Neural progenitor cell (in vitro differentiated cells): ENCODE data around the gene C19orf67. TPM values are rescaled to one million over a fixed set of nuclear protein-coding genes. Genes with fewer than 3 reads are reported as not detected.

Source experiments
- DNase-seq: peaks from one replicate; pipeline ENCODE4 v3.0.0-alpha.2; 2016; ENCODE audit warnings: low spot score
- H2AFZ ChIP-seq: fragments of 200-600 bp; sonication (generic); replicated peaks from 2 replicates; pipeline ENCODE4 v1.6.1; 2016; ENCODE audit warnings: antibody characterized with exemption
- H3F3A ChIP-seq: fragments of 200-600 bp; sonication (generic); 2 replicates; pipeline ENCODE4 v1.6.1; 2016; ENCODE audit warnings: antibody characterized with exemption, low read depth
- H3K27ac ChIP-seq: fragments of 200-600 bp; sonication (generic); 2 replicates; pipeline ENCODE4 v1.5.1; 2016; ENCODE audit warnings: mild to moderate bottlenecking
- H3K27me3 ChIP-seq: fragments of 200-600 bp; sonication (generic); 2 replicates; pipeline ENCODE4 v1.6.1; 2016; ENCODE audit warnings: mild to moderate bottlenecking, moderate library complexity
- H3K36me3 ChIP-seq: fragments of 200-600 bp; sonication (generic); 2 replicates; pipeline ENCODE4 v1.5.1; 2016
- H3K4me1 ChIP-seq: fragments of 200-600 bp; sonication (generic); 2 replicates; pipeline ENCODE4 v1.6.1; 2016; ENCODE audit warnings: mixed run types
- H3K4me2 ChIP-seq: fragments of 200-600 bp; sonication (generic); 2 replicates; pipeline ENCODE4 v1.6.1; 2016
- H3K4me3 ChIP-seq: fragments of 200-600 bp; sonication (generic); 2 replicates; pipeline ENCODE4 v1.5.1; 2016
- H3K79me2 ChIP-seq: fragments of 200-600 bp; sonication (generic); 2 replicates; pipeline ENCODE4 v1.6.1; 2016; ENCODE audit warnings: low read depth
- H3K9ac ChIP-seq: fragments of 200-600 bp; sonication (generic); 2 replicates; pipeline ENCODE4 v1.6.1; 2016
- H3K9me3 ChIP-seq: fragments of 200-600 bp; sonication (generic); 2 replicates; pipeline ENCODE4 v1.5.1; 2016; ENCODE audit warnings: low read depth
- H4K20me1 ChIP-seq: fragments of 200-600 bp; sonication (generic); 2 replicates; pipeline ENCODE4 v1.6.1; 2016; ENCODE audit warnings: low read depth
- H3K27ac Mint-ChIP-seq: 3 replicates; pipeline ENCODE4 v1.8.0; 2021; ENCODE audit warnings: mixed read lengths
- H3K27me3 Mint-ChIP-seq: 2 replicates; pipeline ENCODE4 v1.8.0; 2022; ENCODE audit warnings: low read depth, mild to moderate bottlenecking, inconsistent platforms, moderate library complexity, mixed read lengths; ENCODE audit not compliant: insufficient read depth
- H3K36me3 Mint-ChIP-seq: 3 replicates; pipeline ENCODE4 v1.8.0; 2021; ENCODE audit warnings: mixed read lengths
- H3K4me1 Mint-ChIP-seq: 3 replicates; pipeline ENCODE4 v1.8.0; 2021; ENCODE audit warnings: mixed read lengths
- H3K4me3 Mint-ChIP-seq: 3 replicates; pipeline ENCODE4 v1.8.0; 2021; ENCODE audit warnings: mild to moderate bottlenecking, moderate library complexity, mixed read lengths
- H3K9me3 Mint-ChIP-seq: 3 replicates; pipeline ENCODE4 v1.8.0; 2020; ENCODE audit warnings: mixed read lengths
- EZH2 ChIP-seq: fragments of 200-600 bp; sonication (generic); IDR thresholded peaks from 2 replicates; pipeline ENCODE4 v1.6.1; 2017; ENCODE audit warnings: antibody characterized with exemption, mild to moderate bottlenecking, moderate library complexity
- EZH2phosphoT487 ChIP-seq: fragments of 200-600 bp; sonication (generic); IDR thresholded peaks from 2 replicates; pipeline ENCODE4 v1.6.1; 2017; ENCODE audit warnings: antibody characterized with exemption
- total RNA-seq: library from RNA; depleted of rRNA; stranded (reverse); fragments of >200 nt; gene quantifications from 2 replicates; pipeline ENCODE4 v1.2.3, GENCODE V29; 2015; ENCODE audit warnings: low replicate concordance
- TF ChIP-seq, protein P1 (sequence below): fragments of 200-600 bp; sonication (generic); IDR thresholded peaks from 2 replicates; pipeline ENCODE4 v1.5.1; 2017; ENCODE audit warnings: antibody characterized with exemption, mild to moderate bottlenecking

The C19orf67 gene
- total RNA-seq, 1 donor from 2014 or later = not detected

- no peaks in the 10 kb centered on the region for H3K9me3 ChIP-seq
- peak; percentile 34 for DNase-seq
- peaks cover 7% of the 10 kb centered on the region for H3K27me3 Mint-ChIP-seq
- H2AFZ ChIP-seq = peak overlapping the region; percentile 86
- peaks cover 28% of the 10 kb centered on the region for H3F3A ChIP-seq
- no peaks in the 10 kb centered on the region for H3K79me2 ChIP-seq
- no peaks in the 10 kb centered on the region for H3K36me3 Mint-ChIP-seq
- peak overlapping the region; percentile 96 for H3K4me3 Mint-ChIP-seq
- H3K36me3 ChIP-seq = no peaks in the 10 kb centered on the region
- H3K27ac ChIP-seq = no peak overlapping the region
- H3K27me3 ChIP-seq = peaks cover 65% of the 10 kb centered on the region
- H3K4me2 ChIP-seq = peak overlapping the region; percentile 88
- no peak overlapping the region for H3K27ac Mint-ChIP-seq
- peaks cover 11% of the 10 kb centered on the region for H3K4me1 Mint-ChIP-seq
- no peaks in the 10 kb centered on the region for H3K9me3 Mint-ChIP-seq
- H3K4me3 ChIP-seq = peak overlapping the region; percentile 68
- no peak overlapping the region for H3K9ac ChIP-seq
- no peaks in the 10 kb centered on the region for H4K20me1 ChIP-seq
- H3K4me1 ChIP-seq = no peaks in the 10 kb centered on the region
- TF ChIP-seq, protein P1, sequence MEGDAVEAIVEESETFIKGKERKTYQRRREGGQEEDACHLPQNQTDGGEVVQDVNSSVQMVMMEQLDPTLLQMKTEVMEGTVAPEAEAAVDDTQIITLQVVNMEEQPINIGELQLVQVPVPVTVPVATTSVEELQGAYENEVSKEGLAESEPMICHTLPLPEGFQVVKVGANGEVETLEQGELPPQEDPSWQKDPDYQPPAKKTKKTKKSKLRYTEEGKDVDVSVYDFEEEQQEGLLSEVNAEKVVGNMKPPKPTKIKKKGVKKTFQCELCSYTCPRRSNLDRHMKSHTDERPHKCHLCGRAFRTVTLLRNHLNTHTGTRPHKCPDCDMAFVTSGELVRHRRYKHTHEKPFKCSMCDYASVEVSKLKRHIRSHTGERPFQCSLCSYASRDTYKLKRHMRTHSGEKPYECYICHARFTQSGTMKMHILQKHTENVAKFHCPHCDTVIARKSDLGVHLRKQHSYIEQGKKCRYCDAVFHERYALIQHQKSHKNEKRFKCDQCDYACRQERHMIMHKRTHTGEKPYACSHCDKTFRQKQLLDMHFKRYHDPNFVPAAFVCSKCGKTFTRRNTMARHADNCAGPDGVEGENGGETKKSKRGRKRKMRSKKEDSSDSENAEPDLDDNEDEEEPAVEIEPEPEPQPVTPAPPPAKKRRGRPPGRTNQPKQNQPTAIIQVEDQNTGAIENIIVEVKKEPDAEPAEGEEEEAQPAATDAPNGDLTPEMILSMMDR = no peak
- TF ChIP-seq EZH2phosphoT487 = no peak
- no peak for TF ChIP-seq EZH2
Measured at GRCh38 chr19:14081797-14082674, 3.5 kb downstream of the C19orf67 start.

- peak; percentile 99 for DNase-seq
- H3K27ac ChIP-seq = no peak overlapping the region
- H4K20me1 ChIP-seq = no peaks in the 10 kb centered on the region
- H3F3A ChIP-seq = peaks cover 19% of the 10 kb centered on the region
- Mint-ChIP-seq H3K4me1 (peaks cover 11% of the 10 kb centered on the region), H3K27me3 (peaks cover 7% of the 10 kb centered on the region), H3K4me3 (peak overlapping the region; percentile 96), H3K36me3 (no peaks in the 10 kb centered on the region), H3K9me3 (no peaks in the 10 kb centered on the region), H3K27ac (peak overlapping the region; percentile 76)
- H2AFZ ChIP-seq = peak overlapping the region; percentile 86
- peak overlapping the region; percentile 68 for H3K4me3 ChIP-seq
- no peaks in the 10 kb centered on the region for H3K79me2 ChIP-seq
- TF ChIP-seq EZH2 = peak; percentile 54
- TF ChIP-seq, protein P1 = no peak
- peaks cover 64% of the 10 kb centered on the region for H3K27me3 ChIP-seq
- H3K36me3 ChIP-seq = no peaks in the 10 kb centered on the region
- no peak overlapping the region for H3K9ac ChIP-seq
- H3K9me3 ChIP-seq = no peaks in the 10 kb centered on the region
- H3K4me1 ChIP-seq = no peaks in the 10 kb centered on the region
- peak overlapping the region; percentile 88 for H3K4me2 ChIP-seq
Measured at GRCh38 chr19:14080887-14081796, 4.4 kb downstream of the C19orf67 start.

- Histone ChIP-seq H3K9ac (no peak overlapping the region), H3K27ac (no peak overlapping the region), H3K4me1 (no peaks in the 10 kb centered on the region), H4K20me1 (no peaks in the 10 kb centered on the region), H3K36me3 (no peaks in the 10 kb centered on the region), H3K79me2 (no peaks in the 10 kb centered on the region), H3K4me3 (no peak overlapping the region), H3K9me3 (no peaks in the 10 kb centered on the region), H3K4me2 (no peak overlapping the region), H3F3A (peaks cover 17% of the 10 kb centered on the region), H2AFZ (no peak overlapping the region), H3K27me3 (peaks cover 64% of the 10 kb centered on the region)
- no peak overlapping the region for H3K27ac Mint-ChIP-seq
- H3K4me3 Mint-ChIP-seq = no peak overlapping the region
- DNase-seq = no peak
- TF ChIP-seq, protein P1 = no peak
- no peak for TF ChIP-seq EZH2
- TF ChIP-seq EZH2phosphoT487 = no peak
- peaks cover 21% of the 10 kb centered on the region for H3K4me1 Mint-ChIP-seq
- no peaks in the 10 kb centered on the region for H3K36me3 Mint-ChIP-seq
- H3K27me3 Mint-ChIP-seq = peaks cover 18% of the 10 kb centered on the region
- H3K9me3 Mint-ChIP-seq = no peaks in the 10 kb centered on the region
Measured at GRCh38 chr19:14078411-14078810, 7.2 kb downstream of the C19orf67 start.
